ENCODE results near the gene HOXC9.

DNA sequence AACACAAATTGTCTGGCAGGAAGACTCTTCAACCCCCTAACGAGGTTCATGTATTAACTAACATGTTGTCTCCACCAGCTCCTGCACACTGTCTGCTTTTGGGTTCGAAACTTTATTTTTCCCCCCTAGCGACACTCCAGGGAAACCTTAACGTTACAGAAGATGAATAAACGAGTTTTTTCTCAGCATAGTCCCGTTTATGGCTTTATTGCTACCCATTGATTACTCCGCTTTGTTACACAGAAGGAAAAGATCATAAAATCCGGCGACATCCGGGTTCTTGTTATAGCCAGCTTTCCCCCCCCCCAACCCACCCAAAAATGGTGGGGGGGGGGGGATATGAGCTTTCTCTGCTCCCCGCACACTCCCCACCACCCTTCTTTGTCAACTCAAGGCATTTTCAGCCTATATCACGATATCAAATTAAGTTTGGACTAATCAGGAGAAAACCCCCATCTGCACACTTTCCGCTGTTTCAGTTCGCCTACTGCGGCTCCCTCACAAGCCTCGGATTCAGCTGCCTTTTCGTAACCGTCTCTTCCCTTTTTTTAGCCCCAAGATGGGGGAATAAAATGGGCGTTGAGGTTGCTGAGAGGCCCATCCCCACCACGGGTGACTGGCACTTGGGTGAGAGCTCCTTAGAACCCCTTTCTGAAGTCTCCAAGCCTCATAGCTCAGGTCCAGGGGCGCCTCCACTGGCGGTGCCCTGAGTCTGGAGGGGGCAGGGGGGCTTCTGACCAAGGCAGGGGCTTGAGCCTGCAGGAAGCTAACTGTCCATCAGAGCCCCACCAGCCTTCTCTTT, 26.9 kb downstream of the HOXC9 start:
- TF ChIP-seq, protein P1, sequence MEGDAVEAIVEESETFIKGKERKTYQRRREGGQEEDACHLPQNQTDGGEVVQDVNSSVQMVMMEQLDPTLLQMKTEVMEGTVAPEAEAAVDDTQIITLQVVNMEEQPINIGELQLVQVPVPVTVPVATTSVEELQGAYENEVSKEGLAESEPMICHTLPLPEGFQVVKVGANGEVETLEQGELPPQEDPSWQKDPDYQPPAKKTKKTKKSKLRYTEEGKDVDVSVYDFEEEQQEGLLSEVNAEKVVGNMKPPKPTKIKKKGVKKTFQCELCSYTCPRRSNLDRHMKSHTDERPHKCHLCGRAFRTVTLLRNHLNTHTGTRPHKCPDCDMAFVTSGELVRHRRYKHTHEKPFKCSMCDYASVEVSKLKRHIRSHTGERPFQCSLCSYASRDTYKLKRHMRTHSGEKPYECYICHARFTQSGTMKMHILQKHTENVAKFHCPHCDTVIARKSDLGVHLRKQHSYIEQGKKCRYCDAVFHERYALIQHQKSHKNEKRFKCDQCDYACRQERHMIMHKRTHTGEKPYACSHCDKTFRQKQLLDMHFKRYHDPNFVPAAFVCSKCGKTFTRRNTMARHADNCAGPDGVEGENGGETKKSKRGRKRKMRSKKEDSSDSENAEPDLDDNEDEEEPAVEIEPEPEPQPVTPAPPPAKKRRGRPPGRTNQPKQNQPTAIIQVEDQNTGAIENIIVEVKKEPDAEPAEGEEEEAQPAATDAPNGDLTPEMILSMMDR (IDR thresholded peaks at IDR 0.05), result no peak
- no peak for TF ChIP-seq POLR2A (IDR thresholded peaks at IDR 0.05)
